Suppressor macrophage treated with lipopolysaccharide for 1 hour (primary cell): ENCODE data around the gene PLCG2.
"Not testable (repeated sequence)": the region's sequence is repeated elsewhere in the genome, so short reads cannot be mapped to it uniquely, and the experiment has no call there.

Experiments
- DNase-seq, 3 donors: peaks; one replicate each; pipeline ENCODE4 v3.0.0-alpha.2; 2020 to 2022

PLCG2 gene

DNA sequence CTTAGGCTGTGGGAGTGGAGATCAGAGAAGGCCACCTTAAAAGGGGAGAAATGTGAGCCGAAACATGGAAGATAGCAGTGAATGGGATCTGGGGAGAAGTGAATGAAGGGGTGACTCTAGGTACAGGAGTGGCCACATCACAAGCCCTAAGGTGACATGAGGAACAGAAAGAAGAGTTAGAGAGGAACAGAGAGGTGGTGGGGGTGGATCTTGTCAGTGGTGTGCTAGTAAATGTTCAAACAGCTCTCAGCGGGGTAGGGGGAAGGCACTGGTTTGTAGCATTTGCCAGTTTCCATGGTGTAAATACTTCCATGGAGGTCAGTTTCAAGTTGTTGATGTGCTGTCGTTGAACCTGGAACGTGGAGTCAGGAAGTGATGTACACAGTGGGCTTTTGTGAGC, 141.4 kb downstream of the PLCG2 start:
- no peak for DNase-seq

- no peak for DNase-seq
These were observed 142.2 kb downstream of the PLCG2 start for GRCh38 chr16:81921085-81921814.

GRCh38 chr16:81921843-81922584, 142.9 kb downstream of the PLCG2 start:
- DNase-seq: no peak

GRCh38 chr16:81923296-81923695, 144.2 kb downstream of the PLCG2 start:
- no peak for DNase-seq

DNA sequence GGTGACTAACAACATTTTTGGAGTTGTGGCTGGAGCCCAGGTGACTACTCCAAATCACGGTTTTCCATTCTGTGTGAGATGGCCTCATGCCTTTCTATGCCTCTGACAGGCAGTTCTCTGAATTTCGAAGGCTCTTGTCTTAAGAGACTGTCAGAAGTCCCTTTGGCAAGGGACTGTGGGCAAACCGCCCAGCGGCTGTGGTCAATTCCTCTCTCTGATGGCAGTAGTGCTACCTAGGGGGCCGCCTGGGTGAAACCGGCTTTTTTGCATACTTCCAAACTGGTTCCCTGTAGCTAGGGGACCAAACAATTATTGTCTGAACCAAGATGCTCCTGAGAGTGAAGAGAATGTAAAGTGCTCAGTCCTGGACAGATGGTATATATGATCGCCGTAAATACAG, 145.9 kb downstream of the PLCG2 start:
- no peak for DNase-seq

DNA sequence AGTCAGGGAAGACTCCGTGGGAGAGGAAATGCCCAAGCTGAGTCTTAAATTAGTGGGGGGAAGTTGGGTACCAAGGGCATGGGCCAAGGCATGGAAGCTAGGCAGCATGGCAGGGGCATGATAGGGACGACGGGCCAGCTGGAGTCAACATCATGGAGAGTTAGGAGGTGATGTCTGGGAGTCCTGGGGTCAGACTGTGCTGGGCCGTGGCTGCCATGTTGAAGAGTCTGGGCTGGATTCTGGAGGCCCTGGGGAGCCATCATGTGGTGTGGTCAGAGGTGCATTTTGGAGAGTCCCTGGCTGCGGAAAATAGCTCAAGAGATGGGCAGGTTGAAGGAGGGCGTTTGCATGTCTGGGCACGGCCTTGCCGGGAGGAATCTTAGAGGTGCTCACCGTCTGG, 146.9 kb downstream of the PLCG2 start:
- no peak for DNase-seq

DNA sequence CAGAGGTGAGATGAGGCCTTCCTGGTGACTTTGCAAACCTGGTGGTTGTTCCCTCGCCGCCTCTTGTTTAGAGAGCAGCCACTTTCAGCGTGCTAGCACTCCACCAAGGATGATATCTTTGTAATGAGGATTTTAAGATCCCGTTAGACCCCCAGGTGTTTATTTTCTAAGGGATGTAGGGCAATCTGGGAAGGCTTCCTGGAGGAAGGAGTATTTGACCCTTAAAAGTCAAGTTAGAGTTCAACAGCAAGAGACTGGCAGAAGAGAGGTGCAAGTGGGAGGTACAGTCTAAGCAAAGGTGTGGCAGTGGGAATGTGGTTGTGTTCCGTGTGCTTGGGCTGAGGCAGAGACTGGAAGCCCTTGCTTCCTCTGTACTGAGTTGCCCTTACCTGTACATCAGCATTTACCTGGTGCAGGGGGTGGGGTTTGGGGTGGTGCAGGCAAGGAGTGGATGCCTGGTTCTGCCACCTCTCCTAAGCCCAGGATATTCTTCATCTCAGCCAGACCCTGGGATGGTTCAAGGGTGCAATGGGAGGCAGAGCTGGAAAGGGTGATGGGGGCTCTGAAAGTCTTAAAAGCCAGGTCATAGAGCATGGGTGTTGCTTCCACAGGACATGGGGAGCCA, 148.6 kb downstream of the PLCG2 start:
- DNase-seq: no peak

DNA sequence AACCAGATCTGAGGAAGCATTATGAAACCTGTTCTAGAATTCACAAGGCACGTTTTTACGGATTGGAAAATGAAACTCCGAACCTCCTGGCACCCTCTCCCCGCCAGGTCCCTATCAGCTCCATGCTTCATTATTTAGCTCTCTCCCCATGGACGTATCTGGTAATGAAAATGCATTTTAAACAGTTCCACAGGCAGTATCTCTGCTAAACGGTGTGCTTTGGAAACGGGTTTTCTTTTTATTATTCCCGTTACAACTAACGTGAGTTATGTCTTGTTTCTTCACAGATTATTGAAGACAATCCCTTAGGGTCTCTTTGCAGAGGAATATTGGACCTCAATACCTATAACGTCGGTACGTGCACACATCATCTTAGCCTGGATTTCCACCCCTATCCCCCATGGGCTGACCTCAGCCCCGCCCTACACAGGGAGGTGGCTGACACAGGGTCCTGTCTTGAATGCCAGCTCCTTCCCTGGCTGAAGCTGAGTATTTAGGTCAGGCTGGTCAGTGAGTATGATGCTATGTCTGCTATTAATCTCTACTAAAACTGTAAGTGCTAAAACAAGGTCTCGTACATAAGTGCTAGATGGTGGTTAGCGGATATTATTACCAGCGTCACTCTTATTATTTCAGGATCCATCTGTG, 149.3 kb downstream of the PLCG2 start:
- no peak for DNase-seq

DNA sequence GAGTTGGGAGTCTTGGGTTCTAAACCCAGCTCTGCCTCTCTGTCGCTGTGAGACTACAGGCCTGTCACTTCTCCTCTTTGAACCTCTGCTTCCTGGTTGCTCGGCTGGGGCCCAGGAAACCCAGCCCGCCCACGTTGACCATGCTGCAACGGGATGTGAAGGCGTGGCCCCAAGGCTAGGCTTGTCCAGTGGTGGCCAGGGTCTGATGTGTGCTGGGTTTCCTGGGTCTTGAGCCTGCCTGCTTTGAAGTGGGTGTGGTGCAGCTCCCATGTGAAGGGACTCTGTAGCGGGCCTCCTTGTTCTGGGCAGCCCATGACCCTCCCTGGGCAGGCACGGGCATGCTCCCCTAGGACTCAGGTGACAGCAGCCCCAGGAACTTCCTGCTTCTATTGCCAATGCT, 149.9 kb downstream of the PLCG2 start:
- DNase-seq: peak; percentile 55 to 76 (median 69)

GRCh38 chr16:81929841-81930240, 150.8 kb downstream of the PLCG2 start:
- no peak for DNase-seq

GRCh38 chr16:81931927-81932326, 152.8 kb downstream of the PLCG2 start:
- no peak for DNase-seq

GRCh38 chr16:81932668-81933067, 153.6 kb downstream of the PLCG2 start:
- no peak for DNase-seq

GRCh38 chr16:81933361-81933760, 154.3 kb downstream of the PLCG2 start:
- no peak for DNase-seq

DNA sequence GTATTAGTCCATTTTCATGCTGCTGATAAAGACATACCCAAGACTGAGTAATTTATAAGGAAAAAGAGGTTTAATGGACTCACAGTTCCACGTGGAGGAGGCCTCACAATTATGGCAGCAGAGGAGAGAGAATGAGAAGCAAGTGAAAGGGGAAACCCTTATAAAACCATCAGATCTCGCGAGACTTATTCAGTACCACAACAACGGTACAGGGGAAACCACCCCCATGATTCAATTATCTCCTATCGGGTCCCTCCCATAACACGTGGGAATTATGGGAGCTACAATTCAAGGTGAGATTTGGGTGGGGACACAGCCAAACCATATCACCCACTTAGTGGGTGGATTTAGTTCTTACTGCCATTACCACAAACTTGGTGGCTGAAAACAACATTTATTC, 155.6 kb downstream of the PLCG2 start:
- not testable (repeated sequence) for DNase-seq

DNA sequence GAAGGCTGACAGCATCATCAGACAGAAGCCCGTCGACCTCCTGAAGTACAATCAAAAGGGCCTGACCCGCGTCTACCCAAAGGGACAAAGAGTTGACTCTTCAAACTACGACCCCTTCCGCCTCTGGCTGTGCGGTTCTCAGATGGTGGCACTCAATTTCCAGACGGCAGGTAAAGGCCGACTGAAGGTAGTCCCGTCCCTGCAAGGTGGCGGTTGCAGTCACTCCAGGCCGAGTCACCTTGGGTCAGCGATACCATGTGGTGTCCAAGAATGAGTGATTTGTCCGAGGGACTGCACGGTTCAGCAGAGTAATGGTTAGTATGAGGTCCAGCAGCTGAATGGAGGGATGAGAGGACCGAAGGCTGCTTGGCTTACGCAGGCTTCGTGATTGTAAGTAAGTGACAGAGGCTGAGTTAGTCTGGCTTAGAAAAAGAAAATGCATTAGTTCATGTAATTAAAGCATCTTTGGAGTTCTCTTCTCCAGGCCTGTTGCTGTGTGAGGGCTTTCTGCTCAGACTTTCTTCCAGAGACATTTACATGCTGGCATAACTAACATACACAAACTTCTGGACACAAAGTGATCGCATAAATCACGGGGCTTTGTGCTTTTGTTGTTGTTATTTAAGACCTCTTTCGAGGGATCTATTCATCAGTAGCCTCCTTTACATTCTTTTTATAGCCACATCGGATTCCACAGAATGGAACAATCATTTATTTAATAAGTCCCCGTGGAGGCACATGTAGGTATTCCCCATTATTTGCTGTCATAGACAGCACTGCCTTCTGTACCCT, 157.3 kb downstream of the PLCG2 start:
- no peak for DNase-seq

DNA sequence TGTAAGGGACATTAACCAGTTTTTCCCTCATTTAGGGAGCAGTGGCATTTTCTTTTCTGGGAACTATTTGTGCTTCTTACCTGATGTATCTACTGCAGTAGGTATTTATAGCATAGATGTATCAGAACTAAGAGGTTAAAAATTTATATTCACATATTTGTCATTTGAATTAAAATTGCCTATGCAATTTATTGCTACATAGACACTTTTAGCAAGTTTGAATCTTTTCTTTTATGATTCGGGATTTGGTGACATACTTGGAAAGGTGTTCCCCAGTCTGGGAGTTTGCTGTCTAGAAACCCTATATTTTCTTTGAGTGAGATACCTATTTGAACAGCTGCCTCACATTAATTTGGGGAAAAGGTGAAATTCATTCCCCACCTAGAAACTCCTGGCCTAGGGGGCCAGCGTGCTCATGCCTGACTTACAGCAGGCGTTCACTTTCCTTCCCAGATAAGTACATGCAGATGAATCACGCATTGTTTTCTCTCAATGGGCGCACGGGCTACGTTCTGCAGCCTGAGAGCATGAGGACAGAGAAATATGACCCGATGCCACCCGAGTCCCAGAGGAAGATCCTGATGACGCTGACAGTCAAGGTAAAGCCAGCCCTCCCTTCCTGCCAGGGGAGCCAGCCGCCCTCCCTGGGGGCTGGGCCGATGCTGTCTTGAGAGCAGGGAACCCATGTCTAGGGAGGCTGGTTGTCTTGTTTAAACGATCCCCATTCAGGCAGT, 158.4 kb downstream of the PLCG2 start:
- DNase-seq: no peak

GRCh38 chr16:81938326-81939163, 159.5 kb downstream of the PLCG2 start:
- no peak for DNase-seq

DNA sequence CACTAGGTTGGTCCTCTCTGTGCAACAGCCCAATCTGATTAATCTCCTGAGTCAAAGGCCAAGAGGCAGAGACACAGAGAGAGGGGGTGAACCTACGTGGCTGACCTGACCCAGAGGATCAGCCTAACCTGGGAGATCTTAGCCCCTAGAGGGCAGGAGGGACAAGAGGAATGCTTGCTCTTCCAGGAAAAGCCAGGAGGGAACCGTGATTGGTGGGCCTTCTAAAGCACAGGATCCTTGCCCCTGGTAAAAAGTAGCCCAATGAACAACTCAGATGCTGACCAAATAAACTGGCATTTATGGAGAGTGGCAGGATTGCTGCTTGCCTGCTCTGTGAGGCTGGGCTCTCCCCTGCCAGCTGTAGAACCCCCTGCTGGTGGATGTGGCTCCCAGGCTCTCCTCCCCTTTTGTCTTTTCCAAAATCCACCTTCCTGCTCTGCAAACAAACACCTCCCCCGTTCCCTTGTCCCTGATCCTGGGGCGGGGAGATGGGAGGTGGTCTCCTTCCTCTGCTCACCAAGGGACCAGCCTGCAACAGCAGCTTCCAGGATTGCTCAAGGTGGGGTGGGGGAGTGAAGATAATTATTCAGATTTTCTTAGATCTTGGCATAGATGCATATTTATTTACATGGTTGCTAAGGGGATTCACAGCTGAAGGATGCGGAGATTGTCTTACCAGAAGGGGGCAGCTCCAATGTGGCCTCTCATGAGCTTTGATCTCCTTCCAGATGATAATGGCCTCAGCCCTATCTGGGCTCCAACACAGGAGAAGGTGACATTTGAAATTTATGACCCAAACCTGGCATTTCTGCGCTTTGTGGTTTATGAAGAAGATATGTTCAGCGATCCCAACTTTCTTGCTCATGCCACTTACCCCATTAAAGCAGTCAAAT, 160.3 kb downstream of the PLCG2 start:
- no peak for DNase-seq

- DNase-seq: peak; percentile 44 to 62 (median 57)
These were observed 161.9 kb downstream of the PLCG2 start for GRCh38 chr16:81940781-81941560.
